Measurements from ENCODE around the gene AP1AR. TPM values are rescaled to one million over a fixed set of nuclear protein-coding genes. Genes with fewer than 3 reads are reported as not detected.

Gene AP1AR
- total RNA-seq, 1 experiment from 2014 or later: 22.4 TPM

DNA sequence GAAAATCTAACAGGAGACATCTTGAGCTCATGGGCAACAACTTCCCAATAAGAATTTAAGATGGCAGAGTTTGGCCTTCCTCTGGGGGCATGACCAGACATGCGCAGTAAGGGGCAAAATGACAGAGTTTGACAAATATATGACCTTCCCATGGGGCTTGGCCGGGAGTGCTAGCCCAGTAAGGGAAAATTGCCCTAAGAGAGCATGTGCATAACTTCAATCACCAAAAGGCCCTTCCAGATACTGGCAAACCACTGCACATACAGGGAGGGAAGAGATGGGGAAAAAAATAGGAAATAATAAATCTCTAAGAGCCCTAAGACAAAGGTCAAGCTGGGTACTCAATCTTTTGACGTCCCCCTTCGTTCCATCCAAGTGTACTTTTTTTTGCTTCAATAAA, 40.7 kb downstream of the AP1AR start:
- H3K27me3 Mint-ChIP-seq (ENCODE audit: low read depth): no peaks in the 10 kb centered on the region
- TF ChIP-seq TEAD4 (CRISPR knock-in tag; IDR thresholded peaks at IDR 0.05): no peak
- TF ChIP-seq, protein P1, sequence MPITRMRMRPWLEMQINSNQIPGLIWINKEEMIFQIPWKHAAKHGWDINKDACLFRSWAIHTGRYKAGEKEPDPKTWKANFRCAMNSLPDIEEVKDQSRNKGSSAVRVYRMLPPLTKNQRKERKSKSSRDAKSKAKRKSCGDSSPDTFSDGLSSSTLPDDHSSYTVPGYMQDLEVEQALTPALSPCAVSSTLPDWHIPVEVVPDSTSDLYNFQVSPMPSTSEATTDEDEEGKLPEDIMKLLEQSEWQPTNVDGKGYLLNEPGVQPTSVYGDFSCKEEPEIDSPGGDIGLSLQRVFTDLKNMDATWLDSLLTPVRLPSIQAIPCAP (CRISPR knock-in tag; IDR thresholded peaks at IDR 0.05): no peak
- no peak for TF ChIP-seq ZNF416 (CRISPR knock-in tag; IDR thresholded peaks at IDR 0.05)
- no peak for TF ChIP-seq TP53 (CRISPR knock-in tag; IDR thresholded peaks at IDR 0.05)
- TF ChIP-seq ZNF396 (CRISPR knock-in tag; IDR thresholded peaks at IDR 0.05; ENCODE audit: borderline replicate concordance): no peak
- TF ChIP-seq, protein P2, sequence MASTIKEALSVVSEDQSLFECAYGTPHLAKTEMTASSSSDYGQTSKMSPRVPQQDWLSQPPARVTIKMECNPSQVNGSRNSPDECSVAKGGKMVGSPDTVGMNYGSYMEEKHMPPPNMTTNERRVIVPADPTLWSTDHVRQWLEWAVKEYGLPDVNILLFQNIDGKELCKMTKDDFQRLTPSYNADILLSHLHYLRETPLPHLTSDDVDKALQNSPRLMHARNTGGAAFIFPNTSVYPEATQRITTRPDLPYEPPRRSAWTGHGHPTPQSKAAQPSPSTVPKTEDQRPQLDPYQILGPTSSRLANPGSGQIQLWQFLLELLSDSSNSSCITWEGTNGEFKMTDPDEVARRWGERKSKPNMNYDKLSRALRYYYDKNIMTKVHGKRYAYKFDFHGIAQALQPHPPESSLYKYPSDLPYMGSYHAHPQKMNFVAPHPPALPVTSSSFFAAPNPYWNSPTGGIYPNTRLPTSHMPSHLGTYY (CRISPR knock-in tag; IDR thresholded peaks at IDR 0.05): no peak
- TF ChIP-seq TCF7 (CRISPR knock-in tag; IDR thresholded peaks at IDR 0.05; ENCODE audit: low read depth): no peak
- TF ChIP-seq, protein P3, sequence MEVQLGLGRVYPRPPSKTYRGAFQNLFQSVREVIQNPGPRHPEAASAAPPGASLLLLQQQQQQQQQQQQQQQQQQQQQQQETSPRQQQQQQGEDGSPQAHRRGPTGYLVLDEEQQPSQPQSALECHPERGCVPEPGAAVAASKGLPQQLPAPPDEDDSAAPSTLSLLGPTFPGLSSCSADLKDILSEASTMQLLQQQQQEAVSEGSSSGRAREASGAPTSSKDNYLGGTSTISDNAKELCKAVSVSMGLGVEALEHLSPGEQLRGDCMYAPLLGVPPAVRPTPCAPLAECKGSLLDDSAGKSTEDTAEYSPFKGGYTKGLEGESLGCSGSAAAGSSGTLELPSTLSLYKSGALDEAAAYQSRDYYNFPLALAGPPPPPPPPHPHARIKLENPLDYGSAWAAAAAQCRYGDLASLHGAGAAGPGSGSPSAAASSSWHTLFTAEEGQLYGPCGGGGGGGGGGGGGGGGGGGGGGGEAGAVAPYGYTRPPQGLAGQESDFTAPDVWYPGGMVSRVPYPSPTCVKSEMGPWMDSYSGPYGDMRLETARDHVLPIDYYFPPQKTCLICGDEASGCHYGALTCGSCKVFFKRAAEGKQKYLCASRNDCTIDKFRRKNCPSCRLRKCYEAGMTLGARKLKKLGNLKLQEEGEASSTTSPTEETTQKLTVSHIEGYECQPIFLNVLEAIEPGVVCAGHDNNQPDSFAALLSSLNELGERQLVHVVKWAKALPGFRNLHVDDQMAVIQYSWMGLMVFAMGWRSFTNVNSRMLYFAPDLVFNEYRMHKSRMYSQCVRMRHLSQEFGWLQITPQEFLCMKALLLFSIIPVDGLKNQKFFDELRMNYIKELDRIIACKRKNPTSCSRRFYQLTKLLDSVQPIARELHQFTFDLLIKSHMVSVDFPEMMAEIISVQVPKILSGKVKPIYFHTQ (CRISPR knock-in tag; IDR thresholded peaks at IDR 0.05): no peak
- TF ChIP-seq, protein P4, sequence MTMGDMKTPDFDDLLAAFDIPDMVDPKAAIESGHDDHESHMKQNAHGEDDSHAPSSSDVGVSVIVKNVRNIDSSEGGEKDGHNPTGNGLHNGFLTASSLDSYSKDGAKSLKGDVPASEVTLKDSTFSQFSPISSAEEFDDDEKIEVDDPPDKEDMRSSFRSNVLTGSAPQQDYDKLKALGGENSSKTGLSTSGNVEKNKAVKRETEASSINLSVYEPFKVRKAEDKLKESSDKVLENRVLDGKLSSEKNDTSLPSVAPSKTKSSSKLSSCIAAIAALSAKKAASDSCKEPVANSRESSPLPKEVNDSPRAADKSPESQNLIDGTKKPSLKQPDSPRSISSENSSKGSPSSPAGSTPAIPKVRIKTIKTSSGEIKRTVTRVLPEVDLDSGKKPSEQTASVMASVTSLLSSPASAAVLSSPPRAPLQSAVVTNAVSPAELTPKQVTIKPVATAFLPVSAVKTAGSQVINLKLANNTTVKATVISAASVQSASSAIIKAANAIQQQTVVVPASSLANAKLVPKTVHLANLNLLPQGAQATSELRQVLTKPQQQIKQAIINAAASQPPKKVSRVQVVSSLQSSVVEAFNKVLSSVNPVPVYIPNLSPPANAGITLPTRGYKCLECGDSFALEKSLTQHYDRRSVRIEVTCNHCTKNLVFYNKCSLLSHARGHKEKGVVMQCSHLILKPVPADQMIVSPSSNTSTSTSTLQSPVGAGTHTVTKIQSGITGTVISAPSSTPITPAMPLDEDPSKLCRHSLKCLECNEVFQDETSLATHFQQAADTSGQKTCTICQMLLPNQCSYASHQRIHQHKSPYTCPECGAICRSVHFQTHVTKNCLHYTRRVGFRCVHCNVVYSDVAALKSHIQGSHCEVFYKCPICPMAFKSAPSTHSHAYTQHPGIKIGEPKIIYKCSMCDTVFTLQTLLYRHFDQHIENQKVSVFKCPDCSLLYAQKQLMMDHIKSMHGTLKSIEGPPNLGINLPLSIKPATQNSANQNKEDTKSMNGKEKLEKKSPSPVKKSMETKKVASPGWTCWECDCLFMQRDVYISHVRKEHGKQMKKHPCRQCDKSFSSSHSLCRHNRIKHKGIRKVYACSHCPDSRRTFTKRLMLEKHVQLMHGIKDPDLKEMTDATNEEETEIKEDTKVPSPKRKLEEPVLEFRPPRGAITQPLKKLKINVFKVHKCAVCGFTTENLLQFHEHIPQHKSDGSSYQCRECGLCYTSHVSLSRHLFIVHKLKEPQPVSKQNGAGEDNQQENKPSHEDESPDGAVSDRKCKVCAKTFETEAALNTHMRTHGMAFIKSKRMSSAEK (CRISPR knock-in tag; IDR thresholded peaks at IDR 0.05; ENCODE audit: borderline replicate concordance): no peak
- TF ChIP-seq, protein P5, sequence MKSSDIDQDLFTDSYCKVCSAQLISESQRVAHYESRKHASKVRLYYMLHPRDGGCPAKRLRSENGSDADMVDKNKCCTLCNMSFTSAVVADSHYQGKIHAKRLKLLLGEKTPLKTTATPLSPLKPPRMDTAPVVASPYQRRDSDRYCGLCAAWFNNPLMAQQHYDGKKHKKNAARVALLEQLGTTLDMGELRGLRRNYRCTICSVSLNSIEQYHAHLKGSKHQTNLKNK (CRISPR knock-in tag; IDR thresholded peaks at IDR 0.05): no peak
- ChIA-PET CTCF (interaction anchor here (0.6 to 1.1 kb wide), 2 partner anchors 252 to 293 kb away, joined by 3 read pairs; no protein-coding TSS in a partner anchor), POLR2A (no interaction called here)
- H3K9me3 Mint-ChIP-seq: peaks cover 3% of the 10 kb centered on the region; the same call in 1 of the 2 replicates
- peaks cover 20% of the 10 kb centered on the region for H3K36me3 Mint-ChIP-seq
- DNase-seq (ENCODE audit: low spot score) (no peak), ATAC-seq (no peak)
- H3K27ac Mint-ChIP-seq: no peak overlapping the region
- peaks cover 20% of the 10 kb centered on the region for H3K4me1 Mint-ChIP-seq
- H3K4me3 Mint-ChIP-seq: no peak overlapping the region

DNA sequence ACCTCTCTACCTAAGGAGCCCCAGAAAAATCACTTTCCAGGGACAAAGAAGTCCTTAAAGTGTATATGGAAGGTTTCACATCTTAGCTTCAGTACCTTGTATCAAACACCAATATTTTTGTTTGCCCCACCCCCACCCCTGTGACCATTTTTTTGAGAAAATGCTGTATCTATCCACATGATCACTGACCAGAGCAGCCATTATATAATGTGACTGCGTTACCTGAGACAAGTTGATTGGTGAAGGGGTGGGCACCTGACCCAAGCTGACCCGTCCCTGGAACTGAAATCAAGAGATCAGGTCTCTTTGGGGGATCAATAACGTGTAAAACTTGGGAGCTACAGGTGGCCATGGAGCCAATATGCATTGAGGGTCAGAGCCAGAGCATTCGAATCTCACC, 43.4 kb downstream of the AP1AR start:
- H3K9me3 Mint-ChIP-seq: peaks cover 3% of the 10 kb centered on the region; the same call in 1 of the 2 replicates
- no peak for TF ChIP-seq NFYB (CRISPR knock-in tag; conservative IDR thresholded peaks at IDR 0.05; ENCODE audit: low read depth)
- TF ChIP-seq TEAD4 (CRISPR knock-in tag; IDR thresholded peaks at IDR 0.05): no peak
- no peak for TF ChIP-seq CREB1 (CRISPR knock-in tag; IDR thresholded peaks at IDR 0.05)
- no peak for TF ChIP-seq NFE2L1 (CRISPR knock-in tag; IDR thresholded peaks at IDR 0.05)
- TF ChIP-seq EMX1 (CRISPR knock-in tag; IDR thresholded peaks at IDR 0.05): no peak
- no peak for TF ChIP-seq ZNF396 (CRISPR knock-in tag; IDR thresholded peaks at IDR 0.05; ENCODE audit: borderline replicate concordance)
- no peak for TF ChIP-seq ZNF121 (CRISPR knock-in tag; IDR thresholded peaks at IDR 0.05)
- TF ChIP-seq, protein P6, sequence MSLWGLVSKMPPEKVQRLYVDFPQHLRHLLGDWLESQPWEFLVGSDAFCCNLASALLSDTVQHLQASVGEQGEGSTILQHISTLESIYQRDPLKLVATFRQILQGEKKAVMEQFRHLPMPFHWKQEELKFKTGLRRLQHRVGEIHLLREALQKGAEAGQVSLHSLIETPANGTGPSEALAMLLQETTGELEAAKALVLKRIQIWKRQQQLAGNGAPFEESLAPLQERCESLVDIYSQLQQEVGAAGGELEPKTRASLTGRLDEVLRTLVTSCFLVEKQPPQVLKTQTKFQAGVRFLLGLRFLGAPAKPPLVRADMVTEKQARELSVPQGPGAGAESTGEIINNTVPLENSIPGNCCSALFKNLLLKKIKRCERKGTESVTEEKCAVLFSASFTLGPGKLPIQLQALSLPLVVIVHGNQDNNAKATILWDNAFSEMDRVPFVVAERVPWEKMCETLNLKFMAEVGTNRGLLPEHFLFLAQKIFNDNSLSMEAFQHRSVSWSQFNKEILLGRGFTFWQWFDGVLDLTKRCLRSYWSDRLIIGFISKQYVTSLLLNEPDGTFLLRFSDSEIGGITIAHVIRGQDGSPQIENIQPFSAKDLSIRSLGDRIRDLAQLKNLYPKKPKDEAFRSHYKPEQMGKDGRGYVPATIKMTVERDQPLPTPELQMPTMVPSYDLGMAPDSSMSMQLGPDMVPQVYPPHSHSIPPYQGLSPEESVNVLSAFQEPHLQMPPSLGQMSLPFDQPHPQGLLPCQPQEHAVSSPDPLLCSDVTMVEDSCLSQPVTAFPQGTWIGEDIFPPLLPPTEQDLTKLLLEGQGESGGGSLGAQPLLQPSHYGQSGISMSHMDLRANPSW (CRISPR knock-in tag; conservative IDR thresholded peaks at IDR 0.05; ENCODE audit: low read depth): no peak
- no peak for TF ChIP-seq TP53 (CRISPR knock-in tag; IDR thresholded peaks at IDR 0.05)
- CTCF ChIA-PET: no interaction called here
- H3K4me3 Mint-ChIP-seq: no peak overlapping the region
- no peak overlapping the region for H3K27ac Mint-ChIP-seq
- POLR2A ChIA-PET: no interaction called here
- peaks cover 20% of the 10 kb centered on the region for H3K4me1 Mint-ChIP-seq
- DNase-seq (ENCODE audit: low spot score) (no peak), ATAC-seq (no peak)
- no peaks in the 10 kb centered on the region for H3K27me3 Mint-ChIP-seq (ENCODE audit: low read depth)
- peaks cover 13% of the 10 kb centered on the region for H3K36me3 Mint-ChIP-seq

Data from WTC11 (cell line).